Mesothelial cell of epicardium (in vitro differentiated cells): Measurements from ENCODE around the gene CD247. TPM values are rescaled to one million over a fixed set of nuclear protein-coding genes. Genes with fewer than 3 reads are reported as not detected.

ENCODE experiments used
- DNase-seq, 2 experiments: peaks; one replicate each; pipeline ENCODE4 v3.0.0; 2021; ENCODE audit warnings: low spot score in 2 of 2; ENCODE audit not compliant: unreplicated experiment in 2 of 2
- H3K27ac Mint-ChIP-seq: 2 replicates; pipeline ENCODE4 v1.8.0; 2021; ENCODE audit warnings: mixed read lengths
- H3K27me3 Mint-ChIP-seq: 2 replicates; pipeline ENCODE4 v1.8.0; 2021; ENCODE audit warnings: low read depth, mixed read lengths
- H3K36me3 Mint-ChIP-seq: 2 replicates; pipeline ENCODE4 v1.8.0; 2021; ENCODE audit warnings: mixed read lengths
- H3K4me1 Mint-ChIP-seq: 2 replicates; pipeline ENCODE4 v1.8.0; 2021; ENCODE audit warnings: mixed read lengths
- H3K4me3 Mint-ChIP-seq: 2 replicates; pipeline ENCODE4 v1.8.0; 2021; ENCODE audit warnings: mild to moderate bottlenecking, moderate library complexity, mixed read lengths
- H3K9me3 Mint-ChIP-seq: 2 replicates; pipeline ENCODE4 v1.8.0; 2021; ENCODE audit warnings: mixed read lengths
- total RNA-seq: library from RNA; stranded (reverse); gene quantifications from 3 replicates; pipeline ENCODE4 v1.2.1, GENCODE V29; 2021
- TF ChIP-seq, protein P1 (sequence below): fragments of 200-600 bp; sonication (generic); IDR thresholded peaks from one replicate; pipeline ENCODE4 v1.5.0; 2021; ENCODE audit warnings: antibody characterized with exemption; ENCODE audit not compliant: unreplicated experiment

CD247 gene
- total RNA-seq, 1 donor from 2014 or later = 0.13 TPM

DNA sequence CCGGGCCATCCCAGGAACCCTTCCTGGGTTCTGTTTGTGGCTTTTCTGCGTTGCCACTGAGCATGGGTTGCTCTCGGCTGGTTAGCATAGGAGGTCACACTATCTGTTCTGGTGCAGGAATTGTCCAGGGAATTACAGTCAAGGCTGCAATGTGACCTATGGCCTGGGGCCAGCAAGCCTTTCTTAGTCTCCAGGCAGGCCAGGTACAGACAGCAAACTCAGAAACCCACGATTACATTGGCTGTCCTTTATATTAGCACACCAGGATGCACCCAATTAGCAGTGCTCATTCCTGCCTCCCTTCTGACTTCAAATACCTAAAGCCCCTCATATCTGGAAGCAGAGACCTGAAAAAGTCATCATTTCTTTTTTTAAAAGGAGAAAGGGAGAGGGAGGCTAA lies 55.2 kb downstream of the CD247 start:
- Mint-ChIP-seq H3K27me3 (peaks cover 6% of the 10 kb centered on the region), H3K27ac (no peak overlapping the region), H3K36me3 (no peaks in the 10 kb centered on the region), H3K9me3 (no peaks in the 10 kb centered on the region), H3K4me3 (no peak overlapping the region), H3K4me1 (peaks cover 18% of the 10 kb centered on the region)
- TF ChIP-seq, protein P1, sequence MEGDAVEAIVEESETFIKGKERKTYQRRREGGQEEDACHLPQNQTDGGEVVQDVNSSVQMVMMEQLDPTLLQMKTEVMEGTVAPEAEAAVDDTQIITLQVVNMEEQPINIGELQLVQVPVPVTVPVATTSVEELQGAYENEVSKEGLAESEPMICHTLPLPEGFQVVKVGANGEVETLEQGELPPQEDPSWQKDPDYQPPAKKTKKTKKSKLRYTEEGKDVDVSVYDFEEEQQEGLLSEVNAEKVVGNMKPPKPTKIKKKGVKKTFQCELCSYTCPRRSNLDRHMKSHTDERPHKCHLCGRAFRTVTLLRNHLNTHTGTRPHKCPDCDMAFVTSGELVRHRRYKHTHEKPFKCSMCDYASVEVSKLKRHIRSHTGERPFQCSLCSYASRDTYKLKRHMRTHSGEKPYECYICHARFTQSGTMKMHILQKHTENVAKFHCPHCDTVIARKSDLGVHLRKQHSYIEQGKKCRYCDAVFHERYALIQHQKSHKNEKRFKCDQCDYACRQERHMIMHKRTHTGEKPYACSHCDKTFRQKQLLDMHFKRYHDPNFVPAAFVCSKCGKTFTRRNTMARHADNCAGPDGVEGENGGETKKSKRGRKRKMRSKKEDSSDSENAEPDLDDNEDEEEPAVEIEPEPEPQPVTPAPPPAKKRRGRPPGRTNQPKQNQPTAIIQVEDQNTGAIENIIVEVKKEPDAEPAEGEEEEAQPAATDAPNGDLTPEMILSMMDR = no peak
- no peak for DNase-seq

DNA sequence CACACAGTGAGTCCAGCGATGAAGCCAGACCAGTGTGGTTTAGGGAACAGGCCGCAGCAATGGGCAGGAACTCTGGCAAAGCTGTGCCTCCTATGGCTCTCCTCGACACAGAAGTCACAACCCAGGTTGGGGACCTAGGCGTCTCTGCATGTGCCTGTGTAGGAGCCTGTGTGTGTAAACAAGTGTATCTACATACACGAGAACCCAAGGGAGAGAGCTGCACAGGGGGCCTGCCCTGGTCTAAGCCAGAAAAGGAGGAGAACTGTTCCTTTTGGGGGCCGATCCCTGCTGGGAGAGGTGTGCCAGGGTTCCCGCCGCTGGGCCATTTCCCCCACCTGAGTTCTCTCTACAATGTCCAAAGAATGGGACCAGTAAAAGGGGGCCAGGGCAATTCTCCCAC lies 56.0 kb downstream of the CD247 start:
- H3K4me1 Mint-ChIP-seq = peaks cover 12% of the 10 kb centered on the region
- peaks cover 14% of the 10 kb centered on the region for H3K27me3 Mint-ChIP-seq
- no peaks in the 10 kb centered on the region for H3K36me3 Mint-ChIP-seq
- no peak overlapping the region for H3K27ac Mint-ChIP-seq
- no peaks in the 10 kb centered on the region for H3K9me3 Mint-ChIP-seq
- no peak overlapping the region for H3K4me3 Mint-ChIP-seq
- no peak for DNase-seq
- TF ChIP-seq, protein P1 = no peak

DNA sequence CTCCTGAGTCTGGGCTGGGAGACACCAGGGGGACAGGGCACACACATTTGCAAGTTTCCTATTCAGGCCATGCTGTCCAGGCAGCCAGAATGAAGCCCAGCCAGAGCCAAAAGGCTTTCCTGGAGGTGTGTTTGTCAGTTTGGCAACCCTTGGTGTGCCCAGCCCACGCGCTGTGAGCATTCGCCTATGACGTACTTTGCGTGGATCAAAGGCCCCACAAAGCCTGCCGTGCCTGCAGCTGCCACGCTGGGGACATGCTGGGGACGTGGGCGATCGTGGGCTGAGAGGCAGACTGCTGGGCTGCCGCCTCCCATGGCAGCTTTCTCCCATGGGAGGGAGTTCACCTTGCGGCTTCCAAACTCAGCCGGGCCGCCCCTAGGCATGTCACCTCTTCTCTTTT lies 57.5 kb downstream of the CD247 start:
- TF ChIP-seq, protein P1 = no peak
- H3K36me3 Mint-ChIP-seq = no peaks in the 10 kb centered on the region
- H3K27ac Mint-ChIP-seq = no peak overlapping the region
- no peak overlapping the region for H3K4me3 Mint-ChIP-seq
- peaks cover 25% of the 10 kb centered on the region for H3K27me3 Mint-ChIP-seq
- peaks cover 10% of the 10 kb centered on the region for H3K4me1 Mint-ChIP-seq
- H3K9me3 Mint-ChIP-seq = no peaks in the 10 kb centered on the region
- no peak for DNase-seq

DNA sequence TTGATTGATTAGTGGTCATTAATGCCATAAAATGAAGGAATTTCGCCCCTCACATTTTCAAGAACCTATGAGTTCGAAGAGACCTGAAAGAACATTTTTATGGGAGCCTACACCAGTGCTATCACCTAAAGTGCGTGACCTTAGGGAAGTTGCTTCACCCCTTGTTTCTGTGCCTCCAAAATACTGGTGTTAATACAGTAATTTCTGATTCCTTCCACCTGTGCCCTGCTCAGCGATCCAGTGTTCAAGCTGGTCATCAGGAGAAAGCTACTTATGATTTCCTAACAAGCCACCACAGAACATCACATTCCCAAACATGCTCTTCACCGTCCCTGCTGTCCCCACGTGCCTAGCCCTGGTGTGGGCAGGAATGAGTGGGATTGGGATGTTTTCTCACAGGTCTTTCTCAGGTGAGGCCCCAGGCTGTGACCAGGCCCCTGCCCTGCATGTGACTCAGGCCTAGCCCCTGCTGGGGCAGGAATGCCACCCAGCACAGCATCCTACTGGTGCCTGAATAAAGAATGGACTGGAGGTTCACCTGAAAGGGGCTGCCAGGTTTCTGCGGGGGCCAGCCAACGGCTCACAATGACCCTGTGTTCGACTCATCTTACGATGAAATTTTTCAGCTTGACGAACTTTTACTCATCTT lies 60.3 kb downstream of the CD247 start:
- H3K27ac Mint-ChIP-seq = no peak overlapping the region
- no peak overlapping the region for H3K4me3 Mint-ChIP-seq
- no peaks in the 10 kb centered on the region for H3K9me3 Mint-ChIP-seq
- no peak for DNase-seq
- peaks cover 4% of the 10 kb centered on the region for H3K4me1 Mint-ChIP-seq
- peaks cover 30% of the 10 kb centered on the region for H3K27me3 Mint-ChIP-seq
- H3K36me3 Mint-ChIP-seq = no peaks in the 10 kb centered on the region
- TF ChIP-seq, protein P1 = no peak

DNA sequence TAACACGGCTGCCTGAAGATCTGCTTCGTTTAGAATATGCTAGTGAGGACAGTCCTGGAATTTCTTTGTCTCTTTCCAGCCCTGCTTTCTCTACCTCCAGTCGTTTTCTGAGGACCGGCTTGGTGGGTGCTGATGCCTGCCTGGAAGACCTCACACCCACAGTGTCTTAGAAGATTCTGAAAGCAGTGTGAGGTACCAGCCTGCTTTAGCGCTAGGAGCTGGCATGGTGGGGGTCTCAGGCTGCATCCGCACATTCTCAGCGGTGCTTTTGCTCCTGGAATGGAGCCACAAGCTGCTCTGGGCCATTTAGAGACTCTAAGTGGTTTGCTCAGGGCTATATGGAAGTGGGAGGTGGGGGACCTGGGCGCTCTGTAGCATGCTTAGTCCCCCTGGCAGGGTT lies 61.4 kb downstream of the CD247 start:
- Mint-ChIP-seq H3K4me1 (peaks cover 4% of the 10 kb centered on the region), H3K36me3 (no peaks in the 10 kb centered on the region), H3K4me3 (no peak overlapping the region), H3K27me3 (peaks cover 33% of the 10 kb centered on the region), H3K27ac (no peak overlapping the region), H3K9me3 (no peaks in the 10 kb centered on the region)
- TF ChIP-seq, protein P1 = no peak
- DNase-seq = no peak

DNA sequence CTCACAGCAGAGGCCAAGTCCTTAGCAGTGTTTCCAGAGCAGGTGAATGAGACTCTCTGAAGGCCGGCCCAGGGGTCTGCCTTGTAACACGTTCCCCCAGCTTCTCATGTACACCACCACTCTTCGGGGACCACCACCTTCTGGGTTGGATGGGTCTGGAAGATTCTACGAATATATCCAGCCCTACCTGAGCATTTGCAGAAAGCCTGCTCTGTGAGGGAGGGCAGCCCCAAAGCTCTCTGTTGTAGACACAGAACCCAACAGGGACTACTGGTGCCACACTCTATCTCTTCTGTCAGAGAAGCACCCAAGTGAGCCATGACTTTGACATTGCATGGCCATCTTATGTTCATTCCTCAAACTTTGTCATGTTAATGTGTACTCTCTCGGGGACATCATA lies 61.8 kb downstream of the CD247 start:
- H3K27ac Mint-ChIP-seq = no peak overlapping the region

More for the DNA sequence above, 61.8 kb downstream of the CD247 start:
- DNase-seq = no peak
- peak overlapping the region; percentile 68 for H3K4me3 Mint-ChIP-seq
- H3K36me3 Mint-ChIP-seq = no peaks in the 10 kb centered on the region
- H3K27me3 Mint-ChIP-seq = peaks cover 34% of the 10 kb centered on the region
- H3K4me1 Mint-ChIP-seq = peaks cover 4% of the 10 kb centered on the region
- H3K9me3 Mint-ChIP-seq = no peaks in the 10 kb centered on the region
- TF ChIP-seq, protein P1 = no peak
